ENCODE results near the gene FUBP3.

GRCh38 chr9:130663258-130663976, 84.0 kb downstream of the FUBP3 start:
- TF ChIP-seq CTCF (IDR thresholded peaks at IDR 0.05) (no peak), POLR2A (IDR thresholded peaks at IDR 0.05) (no peak)

Measured in stomach (tissue), 4 donors.